Mucosa of descending colon (tissue), 3 donors: ENCODE measurements around the gene SNTB2. TPM values are rescaled to one million over a fixed set of nuclear protein-coding genes. Genes with fewer than 3 reads are reported as not detected.
"Not testable (repeated sequence)": the region's sequence is repeated elsewhere in the genome, so short reads cannot be mapped to it uniquely, and the experiment has no call there.

Experiments used
- ATAC-seq: fragments of 200-7000 bp; cut with Tn5 transposase; one replicate; pipeline ENCODE4 v1.9.1; 2020; ENCODE audit warnings: mild to moderate bottlenecking, moderate library complexity
- DNase-seq, 3 donors: peaks; one replicate each; pipeline ENCODE4 v3.0.0-alpha.2; 2020
- H3K36me3 ChIP-seq: fragments of 200-600 bp; one replicate; pipeline ENCODE4 v1.8.0; 2021; ENCODE audit warnings: low read depth, mild to moderate bottlenecking
- H3K4me1 ChIP-seq: fragments of 200-600 bp; one replicate; pipeline ENCODE4 v1.8.0; 2021; ENCODE audit warnings: low read depth, mild to moderate bottlenecking
- H3K4me3 ChIP-seq: fragments of 200-600 bp; one replicate; pipeline ENCODE4 v1.8.0; 2021; ENCODE audit warnings: mild to moderate bottlenecking
- H3K9me3 ChIP-seq: fragments of 200-600 bp; one replicate; pipeline ENCODE4 v1.8.0; 2021; ENCODE audit warnings: mild to moderate bottlenecking
- intact Hi-C, 2 donors: fragments of 100-400 bp; cut with DNase I in 1 of 2; cut with micrococcal nuclease in 1 of 2; formaldehyde crosslinking; loops; one replicate each; pipeline versions ENCODE4 v1.11.0 to v1.11.1; 2022; cut with DNase I, micrococcal nuclease
- total RNA-seq, 3 donors: library from RNA; stranded (reverse); fragmentation: NEBNext Ultra II Directional in 2 of 3; extraction: Animal tissue kit (Norgen Biotek cat#: 25700) in 2 of 3; gene quantifications; one replicate each; pipeline versions ENCODE4 v1.2.1 to v1.2.4, GENCODE V29; 2021 to 2023
- TF ChIP-seq, protein P1 (sequence below): fragments of 200-600 bp; IDR thresholded peaks from one replicate; pipeline ENCODE4 v1.8.0; 2022; ENCODE audit warnings: antibody characterized with exemption, mild to moderate bottlenecking
- donor health status: DM: no; HTN: no; CAD: no; lungs with moderate emphysema.
- donor health status: DM: no; HTN: no; CAD: no.
- donor health status: DM: no; HTN: yes; CAD: no.

Gene SNTB2
- total RNA-seq, 3 donors from 2014 or later, result 28.7 to 50.9 (median 34.0) TPM

DNA sequence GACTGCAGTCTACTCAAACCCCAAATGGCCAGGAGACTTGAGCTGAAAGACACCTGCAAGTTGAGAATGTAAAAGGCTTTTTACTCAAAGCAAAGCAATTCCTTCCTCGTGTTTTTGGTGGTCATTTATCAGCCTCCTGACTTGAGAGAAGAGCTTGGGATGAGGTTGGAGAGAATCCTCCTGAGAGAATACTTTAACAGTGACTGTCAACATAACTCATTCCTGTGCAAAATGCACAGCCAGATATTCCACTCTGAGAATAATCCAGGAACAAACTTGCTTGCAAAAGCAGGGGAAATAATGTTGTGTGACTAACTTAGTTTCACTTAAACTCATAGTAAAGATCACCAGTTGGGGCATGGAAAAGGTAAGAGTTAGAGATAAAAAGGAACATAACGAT, 53.4 kb downstream of the SNTB2 start:
- ATAC-seq, result no peak
- TF ChIP-seq, protein P1, sequence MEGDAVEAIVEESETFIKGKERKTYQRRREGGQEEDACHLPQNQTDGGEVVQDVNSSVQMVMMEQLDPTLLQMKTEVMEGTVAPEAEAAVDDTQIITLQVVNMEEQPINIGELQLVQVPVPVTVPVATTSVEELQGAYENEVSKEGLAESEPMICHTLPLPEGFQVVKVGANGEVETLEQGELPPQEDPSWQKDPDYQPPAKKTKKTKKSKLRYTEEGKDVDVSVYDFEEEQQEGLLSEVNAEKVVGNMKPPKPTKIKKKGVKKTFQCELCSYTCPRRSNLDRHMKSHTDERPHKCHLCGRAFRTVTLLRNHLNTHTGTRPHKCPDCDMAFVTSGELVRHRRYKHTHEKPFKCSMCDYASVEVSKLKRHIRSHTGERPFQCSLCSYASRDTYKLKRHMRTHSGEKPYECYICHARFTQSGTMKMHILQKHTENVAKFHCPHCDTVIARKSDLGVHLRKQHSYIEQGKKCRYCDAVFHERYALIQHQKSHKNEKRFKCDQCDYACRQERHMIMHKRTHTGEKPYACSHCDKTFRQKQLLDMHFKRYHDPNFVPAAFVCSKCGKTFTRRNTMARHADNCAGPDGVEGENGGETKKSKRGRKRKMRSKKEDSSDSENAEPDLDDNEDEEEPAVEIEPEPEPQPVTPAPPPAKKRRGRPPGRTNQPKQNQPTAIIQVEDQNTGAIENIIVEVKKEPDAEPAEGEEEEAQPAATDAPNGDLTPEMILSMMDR, result no peak
- H3K4me3 ChIP-seq, result no peak overlapping the region
- no peak for DNase-seq
- H3K4me1 ChIP-seq, result no peaks in the 10 kb centered on the region
- no peaks in the 10 kb centered on the region for H3K9me3 ChIP-seq
- H3K36me3 ChIP-seq, result no peaks in the 10 kb centered on the region
- intact Hi-C loops, result no loop called here

DNA sequence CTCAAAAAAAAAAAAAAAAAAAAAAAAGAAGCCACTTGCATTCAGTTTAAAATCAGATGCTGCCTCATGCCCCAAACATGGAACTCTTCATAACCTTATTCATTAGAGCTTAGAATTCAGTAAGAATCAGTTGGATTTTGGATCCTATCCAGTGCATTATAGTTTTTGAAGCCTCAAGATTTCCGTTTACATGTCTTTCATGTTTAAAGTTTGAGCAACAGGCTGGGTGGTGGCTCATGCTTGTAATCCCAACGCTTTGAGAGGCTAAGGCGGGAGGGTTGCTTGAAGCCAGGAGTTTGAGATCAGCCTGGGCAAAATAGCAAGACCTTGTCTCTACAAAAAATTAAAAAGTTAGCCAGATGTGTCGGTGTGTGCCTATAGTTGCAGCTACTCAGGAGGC, 55.0 kb downstream of the SNTB2 start:
- Histone ChIP-seq H3K9me3 (no peaks in the 10 kb centered on the region), H3K36me3 (no peaks in the 10 kb centered on the region), H3K4me1 (no peaks in the 10 kb centered on the region), H3K4me3 (no peak overlapping the region)
- intact Hi-C loops, result no loop called here
- ATAC-seq (no peak), DNase-seq (no peak)
- TF ChIP-seq, protein P1, result no peak

DNA sequence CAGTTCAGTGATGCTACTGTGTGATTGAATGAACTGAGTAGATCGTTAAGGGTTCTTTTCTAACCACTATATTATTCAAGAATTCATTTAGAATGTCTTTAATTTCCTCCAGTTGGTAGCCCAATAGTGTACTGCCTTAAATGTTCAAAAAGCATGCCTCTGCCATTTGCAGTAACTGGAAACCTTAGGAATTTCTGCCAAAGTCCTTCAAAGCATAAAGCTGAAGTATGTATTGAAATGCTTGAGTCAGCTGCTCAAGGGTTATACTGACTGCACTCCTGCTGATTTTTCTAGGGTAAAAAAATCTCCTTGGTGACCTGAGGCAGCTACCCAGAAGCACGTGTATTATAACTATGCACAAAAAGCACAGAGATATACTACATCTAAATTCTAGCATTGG, 56.5 kb downstream of the SNTB2 start:
- intact Hi-C loops, result no loop called here
- ATAC-seq, result no peak

DNA sequence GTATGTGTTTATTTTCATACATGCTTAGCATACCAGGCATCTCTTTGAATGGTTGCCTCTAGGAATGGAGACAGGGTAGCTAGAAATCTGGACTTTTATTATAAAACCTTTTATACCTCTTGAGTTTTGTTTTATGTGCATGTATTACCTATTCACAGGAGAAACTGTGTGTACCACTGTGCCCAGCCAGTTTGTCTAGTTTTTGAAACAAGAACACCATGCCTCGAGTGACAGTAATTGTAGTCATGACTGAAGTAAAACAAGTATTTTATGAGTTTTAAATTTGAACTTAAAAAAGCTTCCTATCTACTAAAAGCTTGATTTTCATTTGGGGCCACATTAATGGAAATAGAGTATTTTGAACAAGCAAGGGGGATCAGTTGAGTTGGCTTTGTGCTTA, 57.4 kb downstream of the SNTB2 start:
- no peaks in the 10 kb centered on the region for H3K36me3 ChIP-seq
- no peaks in the 10 kb centered on the region for H3K9me3 ChIP-seq
- TF ChIP-seq, protein P1, result no peak
- DNase-seq, result no peak
- H3K4me1 ChIP-seq, result no peaks in the 10 kb centered on the region
- intact Hi-C loops, result no loop called here
- H3K4me3 ChIP-seq, result no peak overlapping the region
- ATAC-seq, result no peak

More for the DNA sequence above, 56.5 kb downstream of the SNTB2 start:
- Histone ChIP-seq H3K4me1 (no peaks in the 10 kb centered on the region), H3K9me3 (no peaks in the 10 kb centered on the region), H3K36me3 (no peaks in the 10 kb centered on the region), H3K4me3 (no peak overlapping the region)
- TF ChIP-seq, protein P1, result no peak
- DNase-seq, result no peak

DNA sequence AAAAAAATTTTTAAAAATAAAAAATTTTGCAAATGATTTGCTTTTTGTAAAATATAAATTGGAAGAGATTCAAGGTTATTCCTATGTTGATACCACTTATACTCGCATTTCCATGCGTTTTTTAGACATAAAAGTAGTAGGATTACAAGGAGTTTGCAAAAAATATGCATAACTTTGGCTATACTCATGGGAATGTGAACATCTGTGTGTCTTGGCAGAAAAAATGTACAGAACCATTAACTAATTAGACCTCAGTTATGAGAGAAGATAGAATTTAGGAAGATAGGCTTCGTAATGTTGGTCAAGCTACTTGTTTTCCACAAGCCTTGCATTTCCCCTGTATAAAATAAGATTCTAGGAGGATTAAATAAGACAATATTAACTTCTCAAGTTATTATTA, 63.1 kb downstream of the SNTB2 start:
- no peak for ATAC-seq
- Histone ChIP-seq H3K9me3 (no peaks in the 10 kb centered on the region), H3K36me3 (no peaks in the 10 kb centered on the region), H3K4me1 (no peaks in the 10 kb centered on the region), H3K4me3 (no peak overlapping the region)
- DNase-seq, result no peak
- intact Hi-C loops, result no loop called here
- TF ChIP-seq, protein P1, result no peak

DNA sequence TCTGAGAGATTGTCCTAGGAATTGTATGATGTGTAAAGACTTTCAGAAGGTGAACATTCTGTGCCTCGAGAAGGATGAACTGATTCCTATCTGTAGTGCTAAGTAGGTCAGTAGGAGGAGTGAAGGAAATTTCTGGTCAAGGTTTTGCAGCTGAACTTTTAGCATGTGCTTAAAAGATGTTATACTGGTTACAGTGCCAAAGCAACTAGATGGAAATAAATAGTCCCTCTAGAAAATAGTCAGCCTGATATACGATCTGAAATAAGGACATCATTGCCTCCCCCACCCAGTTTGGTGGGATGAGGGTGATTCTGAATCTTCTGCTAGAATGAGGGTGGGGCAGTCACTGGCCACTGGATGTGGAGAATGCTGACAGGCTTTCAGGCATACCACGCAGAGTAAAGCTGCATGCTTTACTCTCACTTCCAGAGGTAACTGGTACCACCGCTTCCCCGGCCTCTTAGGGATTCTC, 66.9 kb downstream of the SNTB2 start:
- DNase-seq (no peak), ATAC-seq (no peak)

DNA sequence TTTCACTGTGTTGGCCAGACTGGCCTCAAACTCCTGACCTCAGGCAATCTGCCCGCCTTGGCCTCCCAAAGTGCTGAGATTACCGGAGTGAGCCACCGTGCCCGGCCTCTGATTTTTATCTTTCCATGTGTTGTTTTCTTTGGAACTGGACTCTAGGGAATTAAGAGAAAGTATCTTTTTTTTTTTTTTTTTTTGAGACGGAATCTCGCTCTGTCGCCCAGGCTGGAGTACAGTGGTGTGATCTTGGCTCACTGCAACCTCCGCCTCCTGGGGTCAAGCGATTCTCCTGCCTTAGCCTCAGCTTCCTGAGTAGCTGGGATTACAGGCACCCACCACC, 72.4 kb downstream of the SNTB2 start:
- DNase-seq, H3K36me3 ChIP-seq, H3K4me1 ChIP-seq, ATAC-seq, H3K4me3 ChIP-seq, intact Hi-C loops, H3K9me3 ChIP-seq: not testable (repeated sequence)

More for the DNA sequence above, 66.9 kb downstream of the SNTB2 start:
- Histone ChIP-seq H3K36me3 (no peaks in the 10 kb centered on the region), H3K4me1 (no peaks in the 10 kb centered on the region), H3K9me3 (no peaks in the 10 kb centered on the region), H3K4me3 (no peak overlapping the region)
- intact Hi-C loops, result no loop called here
- TF ChIP-seq, protein P1, result no peak
